ENCODE data around the gene ODAD4.
A peak's percentile ranks its signal among the peaks of the same experiment; 100 is the strongest.

Gene ODAD4

GRCh38 chr17:41930009-41930832 lies at the start of gene ODAD4:
Gene ODAD4 (plus strand): TSS chr17:41930617. CDS start chr17:41930724, 107 bp downstream.
- peak; percentile 98 for DNase-seq

DNA sequence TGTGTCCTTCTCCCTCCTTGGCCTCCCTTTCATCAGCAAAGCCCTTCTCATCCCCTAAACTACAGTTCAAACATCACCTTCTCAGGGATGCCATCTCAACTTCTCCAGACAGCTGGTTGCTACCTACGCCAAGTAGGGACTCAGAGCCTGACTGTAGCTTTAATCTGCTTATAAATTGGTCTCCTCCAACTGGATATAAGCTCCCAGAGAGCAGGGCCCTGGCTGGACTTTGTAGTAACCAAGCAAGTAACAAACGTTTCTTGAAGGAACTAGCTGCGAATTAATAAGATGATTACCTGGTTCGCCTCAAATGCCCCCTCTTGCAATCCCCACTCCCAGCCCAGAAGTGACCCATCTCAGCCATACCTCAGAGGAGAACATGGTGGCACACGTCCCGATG lies 47.7 kb upstream of the ODAD4 start:
- no peak for DNase-seq

GRCh38 chr17:41885733-41886132 lies 44.7 kb upstream of the ODAD4 start:
- no peak for DNase-seq

DNA sequence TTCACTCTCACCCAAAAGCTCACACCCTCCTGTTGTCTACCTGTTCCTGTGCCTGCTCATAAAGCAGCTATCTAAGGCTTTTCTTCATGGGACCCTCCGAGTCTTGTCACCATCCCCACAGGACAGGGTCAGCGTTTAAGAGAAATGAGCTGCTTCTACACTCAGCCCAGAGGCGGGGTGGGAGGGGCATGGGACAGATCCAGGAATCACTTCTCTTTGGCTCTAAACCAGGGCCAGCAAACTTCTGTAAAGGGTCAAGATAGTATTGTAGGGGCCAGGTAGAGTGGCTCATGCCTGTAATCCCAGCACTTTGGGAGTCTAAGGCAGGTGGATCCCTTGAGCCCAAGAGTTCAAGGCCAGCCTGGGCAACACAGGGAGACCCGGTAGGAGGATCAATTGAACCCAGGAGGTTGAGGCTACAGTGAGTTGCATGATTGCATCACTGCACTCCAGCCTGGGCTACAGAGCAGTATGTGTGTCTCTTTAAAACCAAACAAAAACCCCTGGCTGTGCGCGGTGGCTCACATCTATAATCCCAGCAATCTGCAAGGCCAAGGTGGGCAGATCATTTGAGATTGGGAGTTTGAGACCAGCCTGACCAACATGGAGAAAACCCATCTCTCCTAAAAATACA lies 42.0 kb upstream of the ODAD4 start:
- no peak for DNase-seq

- no peak for DNase-seq
Observed at GRCh38 chr17:41891135-41892020, 39.0 kb upstream of the ODAD4 start.

DNA sequence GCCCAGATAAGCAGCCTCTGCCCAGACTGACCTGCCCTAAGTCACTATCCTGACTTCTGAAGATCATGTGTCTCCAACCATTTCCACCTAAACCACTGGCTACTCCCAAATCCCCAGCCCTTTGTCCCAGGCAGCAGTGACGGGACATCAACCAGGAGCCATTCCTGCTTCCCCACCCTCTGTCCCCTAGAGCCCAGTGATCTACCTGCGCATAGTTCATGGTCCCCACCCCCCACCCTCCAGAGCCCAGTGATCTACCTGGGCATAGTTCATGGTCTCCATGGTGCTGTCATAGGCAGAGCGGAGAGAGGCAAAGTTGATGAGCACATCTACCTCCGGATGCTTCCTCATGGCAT lies 38.4 kb upstream of the ODAD4 start:
- DNase-seq, result no peak

- DNase-seq, result no peak
Observed at GRCh38 chr17:41893384-41893783, 37.0 kb upstream of the ODAD4 start.

- peak; percentile 93 for DNase-seq
Observed at GRCh38 chr17:41894791-41895331, 35.6 kb upstream of the ODAD4 start.

- DNase-seq, result peak; percentile 26
Observed at GRCh38 chr17:41895617-41896016, 34.8 kb upstream of the ODAD4 start.

- no peak for DNase-seq
Observed at GRCh38 chr17:41896726-41897125, 33.7 kb upstream of the ODAD4 start.

DNA sequence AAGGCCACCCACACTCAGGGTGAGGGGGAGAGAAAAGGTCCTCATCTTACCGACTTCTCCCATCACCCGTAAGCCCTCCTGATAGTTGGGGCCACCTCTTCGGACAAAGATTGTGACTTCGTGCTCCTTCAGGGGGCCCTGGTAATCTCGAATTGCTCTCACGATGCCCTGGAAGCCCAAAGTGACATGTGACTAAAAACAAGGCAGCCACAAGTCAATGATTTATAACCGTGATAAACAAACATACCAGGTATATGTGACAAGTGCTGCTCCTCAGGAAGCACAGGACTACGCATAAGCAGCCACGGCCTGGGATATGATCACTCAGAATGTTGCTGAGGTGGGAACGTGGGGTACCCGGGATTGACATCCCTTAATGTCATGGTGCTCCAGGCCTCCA lies 28.8 kb upstream of the ODAD4 start:
- DNase-seq, result no peak

DNA sequence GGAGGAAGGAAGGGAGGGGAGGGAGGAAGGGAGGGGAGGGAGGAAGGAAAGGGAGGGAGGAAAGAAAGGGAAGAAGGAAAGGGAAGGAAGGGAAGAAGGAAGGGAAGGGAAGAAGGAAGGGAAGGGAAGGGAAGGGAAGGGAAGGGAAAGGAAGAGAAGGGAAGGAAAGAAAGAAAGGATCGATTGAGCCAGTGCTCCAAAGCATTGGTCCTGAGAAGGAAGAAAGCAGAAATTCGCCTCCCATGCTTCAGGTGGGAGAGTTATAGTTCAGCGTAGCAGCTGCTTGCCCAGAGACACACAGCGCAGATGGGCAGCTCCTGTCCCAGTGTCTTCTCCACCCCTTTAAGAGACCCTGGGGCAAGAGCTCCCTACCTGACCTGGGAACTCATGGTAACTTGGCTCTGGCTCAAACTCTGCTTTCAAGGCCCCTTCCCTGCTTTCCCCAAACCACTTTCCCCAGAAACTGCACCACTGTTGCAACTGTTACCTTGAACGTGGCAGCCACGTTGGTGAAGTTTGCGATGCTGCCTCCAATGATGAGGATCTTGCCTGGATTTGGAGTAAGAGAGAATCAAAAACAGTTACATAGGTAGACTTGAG lies 26.1 kb upstream of the ODAD4 start:
- DNase-seq, result no peak

GRCh38 chr17:41905172-41905571 lies 25.2 kb upstream of the ODAD4 start:
- no peak for DNase-seq

DNA sequence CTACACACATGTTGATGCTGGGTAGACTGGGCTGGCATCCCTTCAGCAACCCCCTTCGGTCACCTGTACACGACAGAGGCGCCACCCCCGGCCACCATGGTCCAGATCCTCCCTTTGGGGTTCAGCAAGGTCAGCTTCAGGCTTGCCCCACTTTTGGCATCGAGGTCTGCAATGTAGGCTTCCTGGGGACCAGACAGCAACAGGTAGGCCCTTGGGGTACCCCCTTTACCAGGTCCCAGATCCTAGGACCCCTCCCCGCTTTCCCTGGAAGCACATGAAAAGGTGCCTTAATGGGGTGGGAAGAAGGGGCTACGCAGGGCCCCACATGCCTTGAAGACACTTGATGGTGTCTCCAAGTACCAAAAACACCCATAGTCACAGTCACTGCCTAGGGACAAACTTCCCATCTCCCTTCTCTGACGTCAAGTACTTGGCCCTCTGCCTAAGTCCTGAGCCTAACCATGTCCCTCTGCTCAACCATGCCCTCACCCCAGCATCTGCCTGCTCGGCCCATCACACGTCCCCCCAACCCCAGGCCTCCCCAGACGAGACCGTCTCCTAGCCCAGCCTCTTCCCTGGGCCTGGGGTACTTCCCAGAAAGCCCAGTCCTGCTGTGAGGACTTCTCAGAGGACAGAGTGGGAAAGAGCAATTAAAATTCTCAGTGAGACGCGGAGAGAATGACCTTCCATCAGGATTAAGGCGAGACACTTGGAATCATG lies 23.8 kb upstream of the ODAD4 start:
- peak; percentile 26 for DNase-seq

- peak; percentile 89 for DNase-seq
Observed at GRCh38 chr17:41907185-41907556, 23.2 kb upstream of the ODAD4 start.

DNA sequence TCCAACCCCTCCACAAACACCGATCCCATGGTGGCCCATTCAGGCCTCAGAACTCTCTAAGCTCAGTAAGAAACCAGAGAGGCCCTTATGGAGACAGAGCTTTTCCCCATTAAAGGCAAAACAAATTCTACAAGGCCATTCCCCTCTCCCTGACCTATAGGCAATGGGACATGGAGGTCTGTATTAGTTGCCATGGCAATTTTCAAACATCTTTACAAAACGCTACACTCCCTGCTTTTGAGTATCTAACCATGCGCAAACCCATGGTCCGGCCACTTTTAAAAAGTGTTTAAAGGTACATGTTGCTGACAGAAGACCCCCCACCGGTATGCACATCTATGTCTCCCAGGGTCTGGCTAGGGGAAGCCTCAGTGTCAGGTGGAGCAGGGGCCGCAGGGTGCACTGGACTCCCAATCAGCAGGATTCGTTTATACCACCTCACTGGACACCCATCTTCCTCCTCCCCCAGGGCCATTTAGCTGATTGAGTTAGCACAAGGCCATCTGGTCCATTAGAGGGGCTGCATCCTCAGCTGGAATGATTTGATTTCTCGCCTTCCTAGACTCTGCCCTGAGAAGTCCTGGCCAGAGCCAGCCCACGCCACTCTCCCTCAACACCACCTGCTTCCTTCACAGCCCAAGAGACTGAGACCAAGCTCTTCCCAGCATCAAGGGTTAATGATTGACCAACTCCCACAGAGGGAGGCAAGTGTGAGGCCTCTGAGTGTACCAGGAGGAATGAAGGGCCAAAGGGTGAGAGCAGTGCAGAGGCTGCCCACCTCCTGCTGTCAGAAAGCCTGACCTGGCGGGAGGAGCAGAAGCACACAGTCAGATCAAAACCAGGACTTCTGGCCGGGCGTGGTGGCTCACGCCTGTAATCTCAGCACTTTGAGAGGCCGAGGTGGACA lies 22.5 kb upstream of the ODAD4 start:
- peak; percentile 19 for DNase-seq

DNA sequence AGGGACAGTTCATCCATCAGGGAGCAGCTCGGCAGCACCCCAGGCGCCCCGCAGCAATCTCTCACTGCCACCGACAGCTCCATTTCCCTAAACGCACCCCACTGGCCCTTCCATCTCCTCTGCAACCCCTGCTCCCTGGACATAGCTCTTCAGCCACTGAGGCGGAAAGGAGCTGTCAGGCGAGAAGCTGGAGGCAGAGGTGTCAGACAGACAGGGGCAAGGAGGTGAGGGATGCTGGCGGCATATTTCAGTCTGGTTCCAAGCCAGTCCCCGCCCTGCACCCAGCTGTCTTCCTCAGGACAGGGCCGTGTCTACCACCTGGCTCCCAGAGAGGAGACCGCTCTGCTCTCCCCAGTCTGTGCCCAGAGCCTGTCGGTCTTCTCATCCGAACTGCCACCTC lies 21.3 kb upstream of the ODAD4 start:
- DNase-seq, result no peak

- peak; percentile 97 for DNase-seq
Observed at GRCh38 chr17:41910701-41911391, 19.6 kb upstream of the ODAD4 start.

DNA sequence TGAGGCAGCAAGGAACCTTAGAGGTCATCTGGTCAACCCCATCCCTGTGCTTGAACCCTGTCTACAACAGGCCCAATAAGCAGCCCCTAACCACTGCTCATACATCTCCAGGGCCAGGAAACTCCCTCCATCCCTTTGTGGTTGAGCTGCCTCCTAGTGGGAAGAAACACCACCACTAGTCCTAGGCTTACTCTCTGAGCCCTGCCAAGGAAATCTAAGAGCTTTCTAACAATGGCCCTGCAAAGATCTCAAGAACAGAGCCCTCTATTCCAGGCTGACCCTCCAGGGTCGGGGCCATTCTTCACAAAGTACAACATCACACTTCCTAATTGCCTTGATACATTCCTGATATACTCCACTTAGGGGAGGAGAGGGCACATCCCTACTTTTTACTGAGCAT lies 17.5 kb upstream of the ODAD4 start:
- DNase-seq, result no peak

DNA sequence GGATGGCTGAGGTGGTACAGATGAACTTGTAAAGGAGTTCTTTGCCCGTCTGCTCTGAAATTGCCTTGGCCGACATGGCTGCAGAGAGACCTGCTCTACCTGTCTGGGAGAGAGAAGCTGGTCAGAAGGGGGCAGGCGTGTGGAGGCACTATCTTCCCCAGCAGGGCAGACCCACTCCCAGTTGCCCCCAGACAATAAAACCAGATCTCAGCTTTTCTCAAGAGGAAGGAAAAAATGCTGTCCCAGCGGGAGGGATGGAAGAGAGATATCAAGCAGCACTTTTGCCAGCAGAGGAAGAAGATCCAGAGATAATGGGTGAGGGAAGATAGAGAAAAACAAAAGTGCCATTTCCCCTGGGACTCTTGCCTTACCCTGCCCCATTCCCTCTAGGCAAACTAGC lies 16.6 kb upstream of the ODAD4 start:
- DNase-seq, result no peak

- no peak for DNase-seq
Observed at GRCh38 chr17:41914358-41914766, 16.1 kb upstream of the ODAD4 start.

Measured in fibroblast of skin of right quadriceps (primary cell).